C1 segment of cervical spinal cord (tissue), 14 donors: ENCODE results near the gene DIS3L2.
"Not testable (repeated sequence)": the region's sequence is repeated elsewhere in the genome, so short reads cannot be mapped to it uniquely, and the experiment has no call there.

Source experiments
- DNase-seq, 14 donors: peaks; one replicate each; lab custom pipeline; 2025; lab: John Stamatoyannopoulos, UW

DIS3L2 gene

GRCh38 chr2:232008907-232009638 is 47.6 kb downstream of the DIS3L2 start:
- no peak for DNase-seq

- DNase-seq: no peak
These were observed 48.2 kb downstream of the DIS3L2 start for GRCh38 chr2:232009639-232010274.

- DNase-seq: no peak
These were observed 52.3 kb downstream of the DIS3L2 start for GRCh38 chr2:232013701-232014353.

- no peak for DNase-seq
These were observed 53.2 kb downstream of the DIS3L2 start for GRCh38 chr2:232014681-232015080.

GRCh38 chr2:232018181-232018580 is 56.7 kb downstream of the DIS3L2 start:
- DNase-seq: no peak

GRCh38 chr2:232022718-232023117 is 61.2 kb downstream of the DIS3L2 start:
- no peak for DNase-seq

- DNase-seq: no peak
These were observed 61.9 kb downstream of the DIS3L2 start for GRCh38 chr2:232023426-232023825.

- no peak for DNase-seq
These were observed 62.9 kb downstream of the DIS3L2 start for GRCh38 chr2:232024457-232024856.

GRCh38 chr2:232026910-232027309 is 65.4 kb downstream of the DIS3L2 start:
- no peak for DNase-seq

GRCh38 chr2:232027530-232027929 is 66.0 kb downstream of the DIS3L2 start:
- DNase-seq: no peak

- DNase-seq: no peak
These were observed 66.6 kb downstream of the DIS3L2 start for GRCh38 chr2:232028071-232028470.

GRCh38 chr2:232028631-232029030 is 67.1 kb downstream of the DIS3L2 start:
- no peak for DNase-seq

GRCh38 chr2:232029346-232029745 is 67.8 kb downstream of the DIS3L2 start:
- DNase-seq: no peak

- no peak for DNase-seq
These were observed 68.7 kb downstream of the DIS3L2 start for GRCh38 chr2:232030229-232030628.

GRCh38 chr2:232035292-232035691 is 73.8 kb downstream of the DIS3L2 start:
- DNase-seq: not testable (repeated sequence)

GRCh38 chr2:232036876-232037275 is 75.4 kb downstream of the DIS3L2 start:
- not testable (repeated sequence) for DNase-seq

- no peak for DNase-seq
These were observed 76.9 kb downstream of the DIS3L2 start for GRCh38 chr2:232038251-232038880.

- peak in 3 of 14 donors; percentile 5 to 57 (median 16) for DNase-seq
These were observed 77.5 kb downstream of the DIS3L2 start for GRCh38 chr2:232038881-232039485.

- no peak for DNase-seq
These were observed 81.5 kb downstream of the DIS3L2 start for GRCh38 chr2:232042911-232043574.

- DNase-seq: no peak
These were observed 82.5 kb downstream of the DIS3L2 start for GRCh38 chr2:232043966-232044365.

- no peak for DNase-seq
These were observed 87.8 kb downstream of the DIS3L2 start for GRCh38 chr2:232049350-232049749.
